ENCODE results near the gene SOAT1.

The SOAT1 gene

DNA sequence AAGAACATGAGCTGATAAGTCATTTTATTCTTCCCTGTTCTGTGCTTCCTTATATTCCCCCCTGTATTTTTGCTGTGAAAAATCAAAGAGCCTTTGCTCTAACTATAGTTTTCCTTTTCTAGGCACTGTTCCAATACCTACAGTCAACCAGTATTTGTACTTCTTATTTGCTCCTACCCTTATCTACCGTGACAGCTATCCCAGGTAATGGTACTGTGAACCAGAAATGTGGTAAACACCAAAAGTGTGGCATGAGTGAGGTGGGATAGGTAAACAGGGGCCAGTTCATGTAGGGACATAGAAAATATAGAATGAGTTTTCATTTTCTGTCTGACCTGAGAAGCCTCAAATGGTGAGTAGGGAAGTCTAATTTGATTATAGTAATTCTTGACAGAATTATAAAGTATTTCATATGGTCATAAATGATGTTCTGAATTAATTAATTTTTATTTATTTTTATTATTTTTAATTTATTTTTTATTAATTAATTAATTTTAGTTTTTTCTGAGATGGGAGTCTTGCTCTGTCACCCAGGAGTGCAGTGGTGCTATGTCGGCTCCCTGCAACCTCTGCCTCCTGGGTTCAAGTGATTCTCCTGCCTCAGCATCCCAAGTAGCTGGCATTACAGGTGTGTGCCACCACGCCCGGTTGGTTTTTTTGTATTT is 49.3 kb downstream of the SOAT1 start:
- no peak overlapping the region for H3K9ac ChIP-seq (ENCODE audit: low read depth, low read length, poor library complexity, severe bottlenecking)
- H3K36me3 ChIP-seq (ENCODE audit: insufficient read depth, low read length), result peaks cover 66% of the 10 kb centered on the region
- no peak overlapping the region for H3K4me2 ChIP-seq (ENCODE audit: low read depth, low read length, poor library complexity, severe bottlenecking)
- no peak overlapping the region for H3K4me3 ChIP-seq (ENCODE audit: low read length, poor library complexity, severe bottlenecking)
- no peak for TF ChIP-seq EZH2phosphoT487 (IDR thresholded peaks at IDR 0.05; ENCODE audit: borderline replicate concordance)
- TF ChIP-seq, protein P1, sequence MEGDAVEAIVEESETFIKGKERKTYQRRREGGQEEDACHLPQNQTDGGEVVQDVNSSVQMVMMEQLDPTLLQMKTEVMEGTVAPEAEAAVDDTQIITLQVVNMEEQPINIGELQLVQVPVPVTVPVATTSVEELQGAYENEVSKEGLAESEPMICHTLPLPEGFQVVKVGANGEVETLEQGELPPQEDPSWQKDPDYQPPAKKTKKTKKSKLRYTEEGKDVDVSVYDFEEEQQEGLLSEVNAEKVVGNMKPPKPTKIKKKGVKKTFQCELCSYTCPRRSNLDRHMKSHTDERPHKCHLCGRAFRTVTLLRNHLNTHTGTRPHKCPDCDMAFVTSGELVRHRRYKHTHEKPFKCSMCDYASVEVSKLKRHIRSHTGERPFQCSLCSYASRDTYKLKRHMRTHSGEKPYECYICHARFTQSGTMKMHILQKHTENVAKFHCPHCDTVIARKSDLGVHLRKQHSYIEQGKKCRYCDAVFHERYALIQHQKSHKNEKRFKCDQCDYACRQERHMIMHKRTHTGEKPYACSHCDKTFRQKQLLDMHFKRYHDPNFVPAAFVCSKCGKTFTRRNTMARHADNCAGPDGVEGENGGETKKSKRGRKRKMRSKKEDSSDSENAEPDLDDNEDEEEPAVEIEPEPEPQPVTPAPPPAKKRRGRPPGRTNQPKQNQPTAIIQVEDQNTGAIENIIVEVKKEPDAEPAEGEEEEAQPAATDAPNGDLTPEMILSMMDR (conservative IDR thresholded peaks at IDR 0.05; ENCODE audit: low read length), result no peak
- H4K20me1 ChIP-seq (ENCODE audit: insufficient read depth, low read length, poor library complexity, severe bottlenecking), result no peaks in the 10 kb centered on the region
- H3K9me3 ChIP-seq (ENCODE audit: insufficient read depth, low read depth, low read length), result no peaks in the 10 kb centered on the region
- no peak overlapping the region for H2AFZ ChIP-seq (ENCODE audit: low read length)
- no peaks in the 10 kb centered on the region for H3F3A ChIP-seq (ENCODE audit: low read depth)
- H3K4me1 ChIP-seq (ENCODE audit: insufficient read depth, low read length, poor library complexity, severe bottlenecking), result no peaks in the 10 kb centered on the region
- no peaks in the 10 kb centered on the region for H3K27me3 ChIP-seq (ENCODE audit: insufficient read depth, low read length, poor library complexity, severe bottlenecking)
- H3K79me2 ChIP-seq (ENCODE audit: insufficient read depth, low read length), result no peaks in the 10 kb centered on the region
- H3K9me2 ChIP-seq (replicated peaks; ENCODE audit: low read depth, low read length), result no peaks in the 10 kb centered on the region

DNA sequence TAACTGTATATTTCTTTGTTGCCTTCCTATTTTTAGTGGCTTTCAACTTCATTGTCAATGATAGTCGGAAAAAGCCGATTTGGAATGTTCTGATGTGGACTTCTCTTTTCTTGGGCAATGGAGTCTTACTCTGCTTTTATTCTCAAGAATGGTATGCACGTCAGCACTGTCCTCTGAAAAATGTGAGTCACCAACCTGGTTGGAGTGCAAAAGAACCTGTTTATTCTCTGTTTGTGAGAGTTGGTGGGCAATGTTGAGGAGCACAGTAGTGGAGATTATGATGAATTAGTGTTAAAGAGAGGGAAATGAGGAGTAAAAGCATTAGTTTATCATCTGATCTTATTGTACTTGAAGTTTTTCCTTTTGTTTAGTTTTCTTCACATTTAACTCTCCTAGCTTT is 57.7 kb downstream of the SOAT1 start:
- no peaks in the 10 kb centered on the region for H3K9me2 ChIP-seq (replicated peaks; ENCODE audit: low read depth, low read length)
- H3K79me2 ChIP-seq (ENCODE audit: insufficient read depth, low read length), result no peaks in the 10 kb centered on the region

DNA sequence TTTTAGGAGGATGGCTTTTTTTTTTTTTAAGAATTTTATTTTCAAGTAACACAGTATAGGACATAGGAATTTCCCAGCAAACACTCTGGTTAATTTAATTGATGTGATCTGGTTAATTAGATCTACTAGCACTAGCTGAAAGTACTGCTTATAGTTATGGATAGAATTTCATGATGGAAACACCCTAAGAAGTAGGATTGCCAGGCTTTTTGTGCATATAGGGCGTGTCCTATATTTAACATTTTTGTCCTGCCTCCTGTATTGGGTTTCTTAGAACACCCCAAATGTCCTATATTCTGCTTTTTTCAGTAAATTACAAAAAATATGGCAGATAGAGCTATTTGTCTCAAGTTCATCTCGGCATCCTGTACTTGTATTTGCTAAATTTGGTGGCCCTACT is 58.6 kb downstream of the SOAT1 start:
- H3K36me3 ChIP-seq (ENCODE audit: insufficient read depth, low read length), result peaks cover 49% of the 10 kb centered on the region
- no peak overlapping the region for H3K4me3 ChIP-seq (ENCODE audit: low read length, poor library complexity, severe bottlenecking)
- no peaks in the 10 kb centered on the region for H3K27me3 ChIP-seq (ENCODE audit: insufficient read depth, low read length, poor library complexity, severe bottlenecking)
- H3F3A ChIP-seq (ENCODE audit: low read depth), result no peaks in the 10 kb centered on the region
- TF ChIP-seq, protein P1 (conservative IDR thresholded peaks at IDR 0.05; ENCODE audit: low read length), result no peak
- TF ChIP-seq EZH2phosphoT487 (IDR thresholded peaks at IDR 0.05; ENCODE audit: borderline replicate concordance), result no peak
- no peaks in the 10 kb centered on the region for H3K4me1 ChIP-seq (ENCODE audit: insufficient read depth, low read length, poor library complexity, severe bottlenecking)
- no peaks in the 10 kb centered on the region for H3K79me2 ChIP-seq (ENCODE audit: insufficient read depth, low read length)
- H3K9ac ChIP-seq (ENCODE audit: low read depth, low read length, poor library complexity, severe bottlenecking), result no peak overlapping the region
- H3K4me2 ChIP-seq (ENCODE audit: low read depth, low read length, poor library complexity, severe bottlenecking), result no peak overlapping the region
- H3K9me2 ChIP-seq (replicated peaks; ENCODE audit: low read depth, low read length), result no peaks in the 10 kb centered on the region
- no peaks in the 10 kb centered on the region for H4K20me1 ChIP-seq (ENCODE audit: insufficient read depth, low read length, poor library complexity, severe bottlenecking)
- no peak overlapping the region for H2AFZ ChIP-seq (ENCODE audit: low read length)
- no peaks in the 10 kb centered on the region for H3K9me3 ChIP-seq (ENCODE audit: insufficient read depth, low read depth, low read length)

More for the DNA sequence above, 57.7 kb downstream of the SOAT1 start:
- TF ChIP-seq, protein P1 (conservative IDR thresholded peaks at IDR 0.05; ENCODE audit: low read length), result no peak
- TF ChIP-seq EZH2phosphoT487 (IDR thresholded peaks at IDR 0.05; ENCODE audit: borderline replicate concordance), result no peak
- H3K4me2 ChIP-seq (ENCODE audit: low read depth, low read length, poor library complexity, severe bottlenecking), result no peak overlapping the region
- H3K4me1 ChIP-seq (ENCODE audit: insufficient read depth, low read length, poor library complexity, severe bottlenecking), result no peaks in the 10 kb centered on the region
- H4K20me1 ChIP-seq (ENCODE audit: insufficient read depth, low read length, poor library complexity, severe bottlenecking), result no peaks in the 10 kb centered on the region
- H2AFZ ChIP-seq (ENCODE audit: low read length), result no peak overlapping the region
- H3K9me3 ChIP-seq (ENCODE audit: insufficient read depth, low read depth, low read length), result no peaks in the 10 kb centered on the region
- H3K9ac ChIP-seq (ENCODE audit: low read depth, low read length, poor library complexity, severe bottlenecking), result no peak overlapping the region
- H3K36me3 ChIP-seq (ENCODE audit: insufficient read depth, low read length), result peaks cover 52% of the 10 kb centered on the region
- no peaks in the 10 kb centered on the region for H3F3A ChIP-seq (ENCODE audit: low read depth)
- no peak overlapping the region for H3K4me3 ChIP-seq (ENCODE audit: low read length, poor library complexity, severe bottlenecking)
- H3K27me3 ChIP-seq (ENCODE audit: insufficient read depth, low read length, poor library complexity, severe bottlenecking), result no peaks in the 10 kb centered on the region

Measured in Loucy (cell line).